Left renal pelvis (tissue), 4 donors: ENCODE measurements around the gene ABR. TPM values are rescaled to one million over a fixed set of nuclear protein-coding genes. Genes with fewer than 3 reads are reported as not detected.
"Not testable (repeated sequence)": the region's sequence is repeated elsewhere in the genome, so short reads cannot be mapped to it uniquely, and the experiment has no call there.

Source experiments
- DNase-seq, 4 donors: peaks; one replicate each; pipeline ENCODE4 v3.0.0-alpha.2; 2013; ENCODE audit warnings: low read depth in 4 of 4, low spot score in 3 of 4
- polyA plus RNA-seq, 4 donors: library from polyadenylated mRNA; unstranded; fragments of 120-200 nt; gene quantifications; one replicate each; pipeline ENCODE4 v1.2.1, GENCODE V29; 2013; ENCODE audit not compliant: insufficient read length in 4 of 4

Gene ABR
- polyA plus RNA-seq, 4 donors = 37.5 to 52.2 (median 47.7) TPM

DNA sequence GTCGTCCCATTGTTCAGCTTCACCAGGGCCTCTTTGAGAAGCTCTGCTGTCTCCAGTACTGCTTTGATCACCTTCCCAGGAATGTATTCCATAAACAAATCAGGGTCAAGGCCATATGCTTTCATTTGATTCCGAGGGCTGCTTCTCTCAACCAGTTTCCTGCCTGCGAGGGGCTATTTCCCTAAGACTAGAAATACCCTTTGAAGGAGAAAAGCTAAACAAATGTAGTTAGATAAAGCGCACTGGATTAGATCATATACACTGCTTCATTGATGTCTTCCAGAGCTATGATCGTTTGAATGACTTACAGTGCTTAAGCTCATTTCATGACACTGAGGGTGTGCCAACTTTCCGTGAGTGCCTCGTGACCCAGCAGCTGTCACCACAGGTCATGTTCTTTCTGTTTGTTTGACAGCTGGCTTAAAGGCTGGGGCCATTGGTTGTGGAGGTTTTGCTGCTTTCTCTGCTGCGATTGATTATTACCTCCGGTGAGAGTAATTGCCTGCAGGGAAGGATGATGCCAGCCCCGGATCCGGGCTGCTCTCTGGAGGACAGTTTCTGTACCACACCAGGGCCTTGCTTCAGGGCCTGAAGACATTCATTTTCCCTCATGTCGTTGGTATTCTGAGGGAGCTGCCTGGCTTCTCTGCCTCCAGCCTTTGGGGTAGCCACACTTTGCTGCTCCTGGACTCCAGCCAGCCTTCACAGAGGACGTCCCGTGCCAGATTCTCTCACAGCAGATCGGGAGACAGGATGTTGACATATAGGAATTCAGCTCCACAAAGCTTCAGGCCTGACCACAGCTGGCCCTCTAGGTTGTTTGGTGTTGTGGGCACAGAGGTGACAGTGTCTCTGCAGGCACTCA is 179.0 kb downstream of the ABR start:
- no peak for DNase-seq

GRCh38 chr17:998111-998510 is 181.7 kb downstream of the ABR start:
- no peak for DNase-seq

DNA sequence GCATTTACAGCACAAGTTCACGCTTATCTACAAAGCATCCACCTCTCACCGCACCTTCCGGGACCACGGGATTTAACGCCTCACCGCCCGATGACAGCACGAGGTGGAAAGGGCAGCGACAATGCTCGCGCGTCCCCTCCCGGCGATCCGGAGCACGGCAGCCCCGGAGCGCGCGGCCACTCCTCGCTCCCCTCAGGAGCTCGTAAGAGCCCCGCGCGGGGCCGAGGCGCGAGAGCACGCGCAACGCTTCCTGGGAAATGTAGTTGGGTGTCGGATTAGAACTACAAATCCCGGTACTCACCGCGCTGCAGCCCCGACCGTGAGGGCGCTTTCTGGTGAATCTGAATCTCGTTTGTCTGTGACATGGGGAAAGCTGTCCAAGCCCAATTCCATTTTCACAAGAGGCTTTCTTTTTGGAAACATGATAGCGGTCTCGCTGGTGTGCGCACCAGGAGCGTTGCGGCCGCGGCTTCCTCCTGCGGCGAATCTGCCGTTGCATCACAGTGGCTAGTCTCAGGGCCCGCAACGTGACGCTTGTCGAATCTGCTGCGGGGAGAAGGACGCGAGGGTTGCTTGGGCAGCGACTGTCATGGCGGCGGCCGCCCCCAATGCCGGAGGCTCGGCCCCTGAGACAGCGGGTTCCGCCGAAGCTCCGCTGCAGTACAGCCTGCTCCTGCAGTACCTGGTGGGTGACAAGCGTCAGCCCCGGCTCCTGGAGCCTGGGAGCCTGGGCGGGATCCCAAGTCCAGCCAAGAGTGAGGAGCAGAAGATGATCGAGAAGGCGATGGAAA is 183.0 kb downstream of the ABR start, which contains the start of gene TIMM22:
Gene TIMM22, plus strand, starts transcription at position 576 of the 791 bp plus-strand sequence. Its CDS starts 14 bp downstream, at position 590.
- peak; percentile 94 to 97 (median 96) for DNase-seq

DNA sequence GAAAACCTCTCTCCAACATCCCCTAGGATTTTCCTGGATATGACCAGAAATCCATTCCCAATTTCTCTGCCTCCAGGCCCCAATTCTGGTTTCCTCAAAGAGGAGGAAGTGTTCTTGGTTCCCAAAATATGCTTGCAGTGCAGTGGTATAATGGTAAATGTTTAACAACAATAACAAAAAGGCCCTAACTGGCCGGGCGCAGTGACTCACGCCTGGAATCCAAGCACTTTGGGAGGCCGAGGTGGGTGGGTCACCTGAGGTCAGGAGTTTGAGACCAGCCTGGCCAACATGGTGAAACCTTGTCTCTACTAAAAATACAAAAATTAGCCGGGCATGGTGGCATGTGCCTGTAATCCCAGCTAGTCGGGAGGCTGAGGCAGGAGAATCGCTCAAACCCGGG is 184.5 kb downstream of the ABR start:
- not testable (repeated sequence) for DNase-seq

DNA sequence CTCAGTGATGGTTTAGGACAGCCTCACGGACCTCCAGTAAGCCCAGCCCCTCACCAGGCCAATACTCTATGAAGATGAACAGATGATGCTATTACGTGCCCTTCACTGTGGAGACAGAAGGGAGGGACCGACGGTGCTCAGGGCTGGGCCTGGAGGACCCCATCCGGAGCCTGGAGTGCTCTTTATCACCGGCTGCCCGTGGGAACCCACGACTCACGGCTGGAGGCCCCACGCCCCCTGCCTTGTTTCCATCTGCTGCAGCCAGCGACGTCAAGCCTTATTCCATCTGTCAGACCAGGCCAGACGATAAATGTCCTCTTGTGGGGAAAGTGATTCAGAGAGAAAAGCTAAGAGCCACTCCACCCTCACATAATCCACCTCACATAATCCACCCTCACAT is 186.8 kb downstream of the ABR start:
- DNase-seq = no peak

DNA sequence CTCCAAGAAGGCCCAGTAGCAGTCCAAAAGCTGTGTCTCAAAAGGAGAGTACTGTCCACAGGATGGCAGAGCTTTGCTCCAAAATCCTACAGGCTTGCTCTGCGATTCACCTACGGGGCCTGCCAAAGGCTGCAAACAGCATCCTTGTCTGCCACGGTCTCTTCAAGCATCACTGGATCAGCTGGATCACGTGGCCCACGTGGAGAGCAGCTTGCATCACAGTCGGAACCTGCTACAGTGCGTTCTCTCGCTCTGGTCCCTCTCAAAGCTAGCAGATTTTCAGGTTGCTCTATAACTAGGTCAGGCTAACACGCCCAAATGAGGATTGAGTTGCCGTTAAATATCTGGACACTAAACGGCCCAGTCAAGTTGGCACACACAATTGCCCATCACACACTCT is 191.2 kb downstream of the ABR start:
- DNase-seq = no peak

GRCh38 chr17:987931-988330 is 191.8 kb downstream of the ABR start:
- DNase-seq = no peak

- no peak for DNase-seq
Observed at GRCh38 chr17:986322-986929, 193.4 kb downstream of the ABR start.

GRCh38 chr17:983921-984320 is 195.9 kb downstream of the ABR start:
- no peak for DNase-seq

DNA sequence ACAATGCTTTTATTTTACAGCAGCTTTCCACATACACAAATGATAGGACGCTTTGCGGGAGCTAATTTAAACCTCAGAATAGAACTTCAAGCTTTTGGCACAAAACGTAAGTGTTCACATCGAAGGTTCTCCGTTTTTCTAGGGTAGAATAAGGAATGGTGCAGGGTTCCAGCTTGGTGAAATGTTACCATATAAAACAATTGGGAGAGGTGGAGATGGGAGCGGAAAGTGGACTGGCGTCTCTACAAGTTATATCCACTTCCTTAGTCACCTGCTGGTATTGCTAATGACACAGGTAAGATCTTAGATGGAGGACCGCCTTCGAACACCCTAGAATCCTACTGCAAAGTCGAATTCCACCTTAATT is 198.5 kb downstream of the ABR start:
- DNase-seq = no peak

- DNase-seq = peak; percentile 68 to 80 (median 74)
Observed at GRCh38 chr17:980406-981291, 199.1 kb downstream of the ABR start.

GRCh38 chr17:979539-980405 is 200.0 kb downstream of the ABR start, which contains the start of gene NXN:
Gene NXN (minus strand): TSS chr17:979776.
- DNase-seq = peak in 1 of 4 donors; percentile 66

DNA sequence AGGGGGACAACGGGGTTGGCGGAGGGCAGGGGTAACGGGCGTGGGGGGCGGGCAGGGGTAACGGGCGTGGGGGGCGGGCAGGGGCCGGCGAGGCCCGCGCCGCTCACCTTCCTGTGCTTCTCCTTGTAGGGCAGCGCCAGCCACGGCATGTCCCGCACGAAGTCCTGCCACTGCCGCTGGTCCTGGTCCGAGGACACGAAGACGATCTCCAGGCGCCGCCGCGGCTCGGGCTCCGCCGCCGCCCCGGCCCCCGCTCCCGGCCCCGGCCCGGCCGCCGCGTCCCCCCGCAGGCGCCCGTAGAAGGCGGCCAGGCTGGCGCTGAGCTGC is 200.6 kb downstream of the ABR start:
- no peak for DNase-seq

DNA sequence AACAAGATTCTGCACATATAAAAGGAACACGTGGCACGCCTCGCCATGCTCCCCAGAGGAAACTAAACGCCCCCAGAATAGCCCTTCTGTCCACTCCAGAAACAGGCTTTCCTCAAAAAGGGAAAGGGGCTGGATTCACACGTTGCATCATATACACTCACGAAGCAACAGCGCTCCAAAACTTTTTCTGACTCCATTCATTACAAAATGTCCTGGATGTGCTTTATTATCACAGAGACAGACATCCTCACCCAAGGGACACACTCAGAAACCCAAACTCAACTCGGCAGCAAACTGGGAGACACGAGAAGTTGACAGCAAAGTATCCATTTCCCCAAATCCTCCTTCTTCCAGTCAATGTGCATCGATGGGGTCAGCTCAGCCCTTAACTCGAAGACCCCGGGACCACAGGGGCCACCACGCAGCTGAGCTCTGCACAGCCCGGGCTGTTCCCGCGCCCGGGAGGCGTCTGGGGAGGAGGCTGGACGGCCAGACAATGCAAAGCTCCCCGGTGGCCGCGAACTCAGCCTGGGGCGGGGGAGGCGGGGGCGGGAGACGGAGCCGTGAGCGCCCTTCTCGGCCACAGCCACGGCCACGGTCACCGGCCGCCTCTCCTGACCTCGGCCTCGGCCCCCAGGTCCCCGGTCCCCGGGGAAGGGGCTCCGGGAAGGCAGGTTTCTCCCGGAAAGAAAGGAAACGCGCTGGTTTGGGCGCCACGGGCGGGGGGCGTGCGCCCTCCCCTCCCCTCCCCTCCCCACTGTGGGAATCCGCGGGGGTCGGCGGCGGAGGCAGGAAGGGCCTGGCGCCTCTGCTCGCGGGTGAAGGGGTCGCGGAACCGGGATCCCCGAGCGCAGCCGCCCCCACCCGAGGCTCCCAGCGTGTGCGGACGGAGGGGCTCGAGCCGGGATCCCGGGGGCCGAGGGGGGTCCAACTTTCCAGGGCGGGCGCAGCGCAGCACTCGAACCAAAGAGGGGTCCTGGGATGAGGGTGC is 201.4 kb downstream of the ABR start:
- DNase-seq = no peak

DNA sequence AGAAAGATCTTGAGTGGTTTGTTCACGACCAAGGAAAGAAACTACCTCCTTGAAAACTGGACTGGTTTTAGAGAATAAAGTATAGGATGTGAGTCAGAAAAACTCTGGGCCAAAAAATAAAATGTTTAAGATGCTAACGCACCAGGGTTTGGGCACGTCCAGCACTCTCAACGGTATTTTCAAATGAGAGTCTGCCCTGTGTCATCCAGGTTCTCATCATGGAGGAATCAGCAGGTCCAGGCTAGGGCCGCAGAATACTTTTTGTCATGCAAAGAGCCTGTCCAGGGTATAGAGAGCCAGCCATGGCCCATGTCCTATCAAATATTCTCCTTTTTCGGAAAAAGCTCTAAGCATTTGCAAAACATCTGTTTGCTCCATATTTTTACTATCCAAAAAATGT is 202.6 kb downstream of the ABR start:
- DNase-seq = no peak

DNA sequence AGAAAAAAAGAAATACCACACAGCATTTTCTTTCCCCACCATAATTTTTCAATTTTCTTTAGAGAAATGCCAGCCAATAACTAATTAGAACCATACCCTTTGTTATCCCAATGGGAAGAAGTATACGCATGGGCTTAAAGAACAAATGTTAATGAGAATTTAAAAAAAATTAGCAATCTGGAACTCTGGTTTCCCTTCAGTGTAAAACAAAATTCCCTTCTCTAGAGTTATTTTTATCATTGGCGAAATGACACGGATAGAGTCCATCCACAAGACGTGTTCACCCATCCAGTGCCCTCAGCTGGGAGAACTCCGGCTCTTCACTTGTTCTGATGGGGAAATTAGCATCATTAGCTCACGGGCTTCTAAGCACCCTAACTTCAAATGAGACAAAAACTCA is 203.5 kb downstream of the ABR start:
- no peak for DNase-seq

DNA sequence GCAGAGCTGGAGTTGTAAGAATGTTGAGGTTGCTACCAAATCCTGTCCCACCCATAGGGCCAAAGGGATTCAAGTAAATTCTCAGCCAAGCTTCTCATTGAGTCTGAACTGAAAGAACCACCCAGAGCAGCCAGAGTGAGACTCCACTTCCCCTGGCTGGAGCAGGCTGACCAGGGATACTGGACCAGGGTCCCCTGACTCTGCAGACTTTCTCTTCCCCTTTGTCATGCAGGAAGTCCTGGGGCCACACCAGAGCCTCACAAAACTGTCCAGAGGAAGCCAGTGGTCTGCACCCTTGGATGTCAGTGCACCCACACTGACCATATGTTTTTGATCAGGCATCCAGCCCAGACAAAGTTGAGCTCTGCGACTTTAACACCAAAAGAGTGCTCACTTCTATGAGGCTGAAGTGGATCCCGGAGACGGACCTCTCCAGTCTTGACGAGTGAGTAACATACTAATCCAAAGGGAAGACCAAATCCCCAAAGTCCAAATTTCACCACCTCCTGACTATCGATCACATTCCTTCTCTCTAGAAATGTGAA is 204.3 kb downstream of the ABR start:
- DNase-seq = no peak

DNA sequence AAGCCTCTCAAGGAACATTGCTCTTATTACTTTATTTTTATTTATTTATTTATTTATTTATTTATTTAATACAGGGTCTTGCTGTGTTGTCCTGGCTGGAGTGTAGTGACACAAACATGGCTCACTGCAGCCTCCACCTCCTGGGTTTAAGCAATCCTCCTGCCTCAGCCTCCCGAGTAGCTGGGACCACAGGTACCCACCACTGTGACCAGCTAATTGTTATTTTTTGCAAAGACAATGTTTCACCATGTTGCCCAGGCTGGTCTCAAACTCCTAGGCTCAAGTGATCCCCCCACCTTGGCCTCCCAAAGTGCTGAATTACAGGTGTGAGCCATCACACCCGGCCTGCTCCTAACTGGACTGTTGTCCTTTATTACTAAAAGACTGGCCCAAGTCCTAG is 205.0 kb downstream of the ABR start:
- DNase-seq = not testable (repeated sequence)
